Mesendoderm (in vitro differentiated cells): ENCODE data around the gene NRXN3.

Source experiments
- DNase-seq: peaks from one replicate; pipeline ENCODE4 v3.0.0; 2013
- H2AK5ac ChIP-seq: 2 replicates; pipeline ENCODE4 v1.6.1; 2013; ENCODE audit warnings: low read length, inconsistent platforms
- H2BK120ac ChIP-seq: 2 replicates; pipeline ENCODE4 v1.6.1; 2013; ENCODE audit warnings: low read depth, mild to moderate bottlenecking, low read length, moderate library complexity, mixed read lengths
- H2BK15ac ChIP-seq: replicated peaks from 2 replicates; pipeline ENCODE4 v1.6.1; 2013; ENCODE audit warnings: low read depth, mild to moderate bottlenecking, moderate library complexity
- H2BK5ac ChIP-seq: 2 replicates; pipeline ENCODE4 v1.6.1; 2013; ENCODE audit warnings: low read length, inconsistent platforms
- H3K18ac ChIP-seq: 2 replicates; pipeline ENCODE4 v1.6.1; 2013; ENCODE audit warnings: mild to moderate bottlenecking, low read length, mixed read lengths
- H3K23ac ChIP-seq: one replicate; pipeline ENCODE4 v1.6.1; 2013; ENCODE audit warnings: low read length
- H3K27ac ChIP-seq: 2 replicates; pipeline ENCODE4 v1.5.1; 2013; ENCODE audit warnings: low read depth, mild to moderate bottlenecking, inconsistent platforms, low read length, moderate library complexity
- H3K27me3 ChIP-seq: 2 replicates; pipeline ENCODE4 v1.6.1; 2013; ENCODE audit warnings: low read length, control low read depth, mild to moderate bottlenecking, inconsistent platforms; ENCODE audit not compliant: insufficient read depth, poor library complexity
- H3K36me3 ChIP-seq: 2 replicates; pipeline ENCODE4 v1.6.1; 2013; ENCODE audit warnings: low read length, inconsistent platforms; ENCODE audit not compliant: control insufficient read depth, insufficient read depth
- H3K4ac ChIP-seq: one replicate; pipeline ENCODE4 v1.6.1; 2013; ENCODE audit warnings: low read depth, mild to moderate bottlenecking, low read length, moderate library complexity
- H3K4me1 ChIP-seq: 2 replicates; pipeline ENCODE4 v1.6.1; 2013; ENCODE audit warnings: low read depth, low read length, inconsistent platforms; ENCODE audit not compliant: control insufficient read depth
- H3K4me2 ChIP-seq: 2 replicates; pipeline ENCODE4 v1.6.1; 2013; ENCODE audit warnings: low read length
- H3K4me3 ChIP-seq: 2 replicates; pipeline ENCODE4 v1.5.1; 2013; ENCODE audit warnings: mild to moderate bottlenecking, low read length
- H3K56ac ChIP-seq: one replicate; pipeline ENCODE4 v1.6.1; 2013; ENCODE audit warnings: low read length
- H3K79me1 ChIP-seq: 2 replicates; pipeline ENCODE4 v1.6.1; 2013; ENCODE audit warnings: low read length, inconsistent platforms
- H3K79me2 ChIP-seq: 2 replicates; pipeline ENCODE4 v1.6.1; 2013; ENCODE audit warnings: mild to moderate bottlenecking, low read length; ENCODE audit not compliant: control insufficient read depth, insufficient read depth
- H3K9ac ChIP-seq: 2 replicates; pipeline ENCODE4 v1.6.1; 2013; ENCODE audit warnings: low read length, inconsistent platforms
- H4K5ac ChIP-seq: one replicate; pipeline ENCODE4 v1.6.1; 2013; ENCODE audit warnings: low read length
- H4K8ac ChIP-seq: one replicate; pipeline ENCODE4 v1.6.1; 2013; ENCODE audit warnings: low read depth, mild to moderate bottlenecking, control low read depth, low read length, moderate library complexity
- WGBS: extraction: QIAGEN DNeasy Blood & Tissue Kit; methylation state at CpG from one replicate; pipeline ENCODE4 v1.1.7; 2013; ENCODE audit warnings: low lambda C conversion rate, missing lambda C conversion rate; ENCODE audit not compliant: insufficient coverage; ENCODE audit errors: extremely low coverage; 5-methylcytosine and 5-hydroxymethylcytosine counted together

The NRXN3 gene

DNA sequence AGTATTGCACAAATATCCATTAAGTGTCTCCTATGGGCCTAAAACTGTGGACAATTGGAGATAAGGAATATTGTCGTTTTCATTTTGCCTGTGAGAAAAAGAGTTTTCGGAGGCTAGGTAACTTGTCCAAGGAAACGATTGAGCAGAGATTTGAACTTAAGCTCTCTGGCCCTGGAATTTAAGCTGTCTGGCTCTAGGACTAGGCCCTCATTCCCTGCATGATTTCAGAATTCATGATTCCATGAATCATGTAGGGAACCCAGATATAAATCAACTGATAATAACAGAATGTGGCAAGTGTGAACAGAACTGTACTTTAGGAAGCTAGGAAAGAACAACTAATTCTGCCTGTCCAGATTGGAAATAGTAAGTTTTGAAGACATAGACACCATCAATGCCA, 1100.2 kb downstream of the NRXN3 start:
- no CpG with 5 or more reads among the region's 3 CpGs for WGBS
- DNase-seq, result no peak

DNA sequence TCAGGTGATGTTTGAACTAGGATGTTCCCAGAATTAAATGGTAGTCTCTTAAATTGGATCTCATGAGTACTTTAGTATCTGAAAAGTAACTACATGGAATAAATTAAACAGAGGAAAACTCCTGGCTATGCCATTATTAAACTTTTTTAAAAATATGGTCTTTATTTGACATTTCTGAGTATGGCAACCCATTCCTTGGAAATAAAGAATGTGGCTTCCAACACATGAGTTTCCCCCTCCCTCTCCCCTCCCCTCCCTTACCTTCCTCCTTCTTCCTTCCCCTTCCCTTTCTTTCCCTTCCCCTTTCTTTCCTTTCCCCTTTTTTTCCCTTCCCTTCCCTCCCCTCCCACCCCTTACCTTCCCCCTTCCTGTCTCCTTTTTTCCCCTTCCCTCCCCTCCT, 1100.9 kb downstream of the NRXN3 start:
- Histone ChIP-seq H3K27ac (no peak overlapping the region), H3K56ac (no peak overlapping the region), H3K36me3 (no peaks in the 10 kb centered on the region), H3K9ac (no peak overlapping the region), H4K8ac (no peak overlapping the region), H3K79me2 (no peaks in the 10 kb centered on the region), H4K5ac (no peak overlapping the region), H3K27me3 (no peaks in the 10 kb centered on the region), H2BK15ac (no peak overlapping the region), H2AK5ac (no peak overlapping the region), H3K4me1 (no peaks in the 10 kb centered on the region), H3K18ac (no peak overlapping the region), H3K79me1 (no peaks in the 10 kb centered on the region), H2BK120ac (no peak overlapping the region), H3K4me3 (no peak overlapping the region), H3K4me2 (no peak overlapping the region), H2BK5ac (no peak overlapping the region), H3K4ac (no peak overlapping the region), H3K23ac (no peak overlapping the region)
- no peak for DNase-seq

More for the DNA sequence above, 1100.2 kb downstream of the NRXN3 start:
- no peak overlapping the region for H3K9ac ChIP-seq
- no peak overlapping the region for H4K5ac ChIP-seq
- H3K18ac ChIP-seq, result no peak overlapping the region
- H3K79me2 ChIP-seq, result no peaks in the 10 kb centered on the region
- H3K79me1 ChIP-seq, result no peaks in the 10 kb centered on the region
- H3K23ac ChIP-seq, result no peak overlapping the region
- no peaks in the 10 kb centered on the region for H3K4me1 ChIP-seq
- no peak overlapping the region for H4K8ac ChIP-seq
- H2BK5ac ChIP-seq, result no peak overlapping the region
- no peak overlapping the region for H3K4me3 ChIP-seq
- no peak overlapping the region for H2BK120ac ChIP-seq
- H3K36me3 ChIP-seq, result no peaks in the 10 kb centered on the region
- H3K27me3 ChIP-seq, result no peaks in the 10 kb centered on the region
- H3K4me2 ChIP-seq, result no peak overlapping the region
- H3K27ac ChIP-seq, result no peak overlapping the region
- H3K56ac ChIP-seq, result no peak overlapping the region
- H3K4ac ChIP-seq, result no peak overlapping the region
- H2AK5ac ChIP-seq, result no peak overlapping the region
- no peak overlapping the region for H2BK15ac ChIP-seq

DNA sequence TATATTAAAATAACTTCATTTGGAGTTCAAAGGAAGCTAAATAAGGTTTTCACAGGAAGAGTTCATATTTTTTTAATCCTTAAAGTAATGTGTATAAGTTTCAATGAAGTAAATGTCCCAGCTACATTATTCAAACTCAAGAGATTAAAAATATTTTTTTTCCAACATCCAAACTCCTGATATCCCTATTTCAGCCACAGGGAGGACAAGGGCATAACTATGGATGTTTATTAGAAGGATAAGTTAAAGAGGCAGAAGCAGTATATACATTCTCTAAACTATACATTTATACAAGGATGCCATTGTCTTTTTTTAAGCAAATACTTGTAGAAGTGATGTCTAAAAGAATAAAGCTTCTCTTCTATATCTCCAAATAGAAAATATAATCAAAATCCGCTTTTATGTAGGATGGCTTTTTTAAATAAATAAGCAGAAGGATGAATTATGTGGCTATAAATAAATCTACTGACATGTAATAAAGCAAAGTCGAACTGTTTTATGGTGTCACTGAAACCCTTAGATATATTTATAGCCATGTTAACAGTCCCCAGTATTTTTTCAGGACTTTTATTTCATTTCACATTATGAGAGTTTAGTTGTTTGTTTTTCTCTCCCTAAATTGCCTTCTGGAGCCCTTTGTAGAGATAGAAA, 1104.6 kb downstream of the NRXN3 start:
- Histone ChIP-seq H3K4me3 (no peak overlapping the region), H3K4ac (no peak overlapping the region), H4K8ac (no peak overlapping the region), H3K4me1 (peaks cover 5% of the 10 kb centered on the region), H3K18ac (no peak overlapping the region), H3K36me3 (no peaks in the 10 kb centered on the region), H2BK5ac (no peak overlapping the region), H2BK15ac (no peak overlapping the region), H2AK5ac (no peak overlapping the region), H3K56ac (no peak overlapping the region), H3K79me2 (no peaks in the 10 kb centered on the region), H3K4me2 (no peak overlapping the region), H4K5ac (no peak overlapping the region), H2BK120ac (no peak overlapping the region), H3K23ac (no peak overlapping the region), H3K27me3 (peaks cover 1% of the 10 kb centered on the region), H3K9ac (no peak overlapping the region), H3K27ac (no peak overlapping the region), H3K79me1 (no peaks in the 10 kb centered on the region)
- DNase-seq, result no peak
- WGBS, result no CpG with 5 or more reads among the region's 2 CpGs

DNA sequence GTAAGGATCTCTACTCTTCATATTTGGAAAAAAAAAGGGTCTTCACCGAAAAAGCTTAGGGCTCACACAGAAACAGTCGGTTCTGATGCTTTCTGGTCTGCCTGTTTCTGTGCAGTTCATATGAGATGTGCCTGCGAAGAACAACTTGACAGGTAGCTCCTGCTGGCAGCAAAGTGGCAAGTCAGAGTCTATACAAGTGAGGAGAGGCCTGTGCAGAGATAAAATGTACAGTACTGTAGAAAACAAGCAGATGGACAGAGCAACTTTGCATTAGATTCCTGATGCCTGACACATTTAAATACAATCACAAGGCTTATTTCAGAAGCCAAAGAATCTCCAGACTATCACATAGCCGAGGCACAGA, 1105.1 kb downstream of the NRXN3 start:
- WGBS, result no CpG with 5 or more reads among the region's 4 CpGs
- no peak overlapping the region for H3K9ac ChIP-seq
- H3K4me2 ChIP-seq, result no peak overlapping the region

DNA sequence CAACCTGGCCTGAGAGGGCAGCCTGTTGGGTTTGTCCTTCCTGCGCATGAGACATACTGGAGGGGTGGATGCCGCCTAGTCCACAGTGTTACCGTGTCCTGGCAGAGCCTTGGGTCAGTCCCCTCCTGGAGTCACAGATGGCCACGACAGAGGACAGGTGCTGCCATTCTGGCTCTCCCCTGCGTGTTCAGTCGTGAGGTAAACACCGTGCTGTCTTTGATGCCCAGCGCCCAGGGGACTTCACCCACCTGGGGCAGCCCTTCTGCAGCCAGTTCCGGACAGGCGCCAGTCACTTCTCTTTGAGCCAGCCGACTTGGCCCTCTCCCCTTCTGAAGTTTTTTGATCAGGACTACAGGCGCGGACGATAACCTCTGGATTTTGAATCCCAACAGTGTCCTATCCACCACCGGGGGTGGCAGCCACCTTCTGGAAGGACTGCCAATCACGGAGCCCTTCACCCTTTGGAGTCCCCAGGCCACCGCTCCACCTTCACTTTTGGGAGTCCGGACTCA, 1108.2 kb downstream of the NRXN3 start:
- no peak overlapping the region for H4K5ac ChIP-seq
- peaks cover 27% of the 10 kb centered on the region for H3K4me1 ChIP-seq
- no peak overlapping the region for H2BK15ac ChIP-seq
- no CpG with 5 or more reads among the region's 18 CpGs for WGBS
- H3K4ac ChIP-seq, result no peak overlapping the region
- H3K27ac ChIP-seq, result no peak overlapping the region
- peak overlapping the region; percentile 81 for H3K56ac ChIP-seq
- peak overlapping the region; percentile 59 for H3K4me2 ChIP-seq
- H3K9ac ChIP-seq, result peak overlapping the region; percentile 60
- no peak overlapping the region for H2BK5ac ChIP-seq
- peak overlapping the region; percentile 29 for H3K18ac ChIP-seq
- H3K4me3 ChIP-seq, result peak overlapping the region; percentile 22
- peaks cover 9% of the 10 kb centered on the region for H3K27me3 ChIP-seq
- no peak overlapping the region for H4K8ac ChIP-seq
- H2AK5ac ChIP-seq, result no peak overlapping the region
- H3K36me3 ChIP-seq, result no peaks in the 10 kb centered on the region
- H3K23ac ChIP-seq, result no peak overlapping the region
- no peak for DNase-seq
- H3K79me2 ChIP-seq, result no peaks in the 10 kb centered on the region
- no peak overlapping the region for H2BK120ac ChIP-seq
- H3K79me1 ChIP-seq, result no peaks in the 10 kb centered on the region

More for the DNA sequence above, 1105.1 kb downstream of the NRXN3 start:
- Histone ChIP-seq H3K4me3 (no peak overlapping the region), H2BK5ac (no peak overlapping the region), H3K4ac (no peak overlapping the region), H3K4me1 (peaks cover 8% of the 10 kb centered on the region), H2BK120ac (no peak overlapping the region), H3K27me3 (peaks cover 4% of the 10 kb centered on the region), H3K18ac (no peak overlapping the region), H4K8ac (no peak overlapping the region), H4K5ac (no peak overlapping the region), H2BK15ac (no peak overlapping the region), H3K79me1 (no peaks in the 10 kb centered on the region), H3K27ac (no peak overlapping the region), H3K36me3 (no peaks in the 10 kb centered on the region), H3K79me2 (no peaks in the 10 kb centered on the region), H3K23ac (no peak overlapping the region), H2AK5ac (no peak overlapping the region), H3K56ac (no peak overlapping the region)
- DNase-seq, result no peak
